A549 (cell line): ENCODE measurements around the gene RRP12. TPM values are rescaled to one million over a fixed set of nuclear protein-coding genes. Genes with fewer than 3 reads are reported as not detected.

Source experiments
- ATAC-seq, 2 experiments: fragments of 200-7000 bp in 1 of 2; fragments of >200 bp in 1 of 2; cut with Nextera tagmentation in 1 of 2; cut with Tn5 transposase in 1 of 2; 3 replicates each; pipeline versions ENCODE4 v1.8.0 to v1.9.1; 2018 to 2020; ENCODE audit warnings: mild to moderate bottlenecking in 1 of 2, moderate library complexity in 1 of 2
- CTCF ChIA-PET: fragments of 300-600 bp; sonication (Branson Sonifier 250); formaldehyde crosslinking; extraction: SDS; loops from one replicate; lab custom pipeline; 2021; ENCODE audit warnings: antibody characterized with exemption, inconsistent platforms; lab: Yijun Ruan, JAX
- POLR2A ChIA-PET: fragments of 350-600 bp; formaldehyde crosslinking; extraction: SDS; loops from one replicate; lab custom pipeline; 2021; ENCODE audit warnings: antibody characterized with exemption, inconsistent platforms; lab: Yijun Ruan, JAX
- DNase-seq, 2 experiments: peaks; one replicate each; pipeline versions ENCODE4 v3.0.0 to v3.0.0-alpha.2; 2011 to 2016; ENCODE audit warnings: low read depth in 1 of 2, low spot score in 1 of 2
- FAIRE-seq: peaks from 2 replicates; lab custom pipeline; 2011; peaks lifted over from hg19 to GRCh38; lab: Jason Lieb, UNC
- H3K27ac ChIP-seq, 2 experiments: fragments of >200 bp; sonication (Bioruptor Twin); formaldehyde crosslinking; 3 replicates each; pipeline ENCODE4 v1.5.1; 2016 to 2017
- H3K4me1 ChIP-seq: fragments of >200 bp; sonication (Bioruptor Twin); formaldehyde crosslinking; 3 replicates; pipeline ENCODE4 v1.6.1; 2016
- H3K4me2 ChIP-seq: fragments of >200 bp; sonication (Bioruptor Twin); formaldehyde crosslinking; 3 replicates; pipeline ENCODE4 v1.6.1; 2016
- H3K4me3 ChIP-seq: fragments of >200 bp; sonication (Bioruptor Twin); formaldehyde crosslinking; 3 replicates; pipeline ENCODE4 v1.5.1; 2016
- H3K9me3 ChIP-seq: fragments of >200 bp; sonication (Bioruptor Twin); formaldehyde crosslinking; 3 replicates; pipeline ENCODE4 v1.6.1; 2016
- CBX2 ChIP-seq: fragments of 200-600 bp; sonication (generic); IDR thresholded peaks from 2 replicates; pipeline ENCODE4 v1.6.1; 2016; ENCODE audit warnings: low read depth, mild to moderate bottlenecking, borderline replicate concordance
- CBX8 ChIP-seq: fragments of 200-600 bp; sonication (generic); IDR thresholded peaks from 2 replicates; pipeline ENCODE4 v1.6.1; 2016
- CEBPB ChIP-seq, 2 experiments: fragments of >200 bp in 1 of 2; sonication (Bioruptor Twin) in 1 of 2; formaldehyde crosslinking in 1 of 2; IDR thresholded peaks; 2 replicates each; pipeline ENCODE4 v1.6.1; 2012 to 2016
- EHMT2 ChIP-seq: fragments of 200-600 bp; sonication (generic); IDR thresholded peaks from 2 replicates; pipeline ENCODE4 v1.6.1; 2016; ENCODE audit warnings: antibody characterized with exemption, low read depth, mild to moderate bottlenecking, moderate library complexity
- ELK1 ChIP-seq: fragments of 150-350 bp; IDR thresholded peaks from 2 replicates; pipeline ENCODE4 v1.6.1; 2014; ENCODE audit warnings: low read depth, mild to moderate bottlenecking, low read length
- FOSB ChIP-seq: fragments of 250-450 bp; sonication (Bioruptor Pico); IDR thresholded peaks from 2 replicates; pipeline ENCODE4 v1.5.0; 2020; ENCODE audit warnings: mild to moderate bottlenecking, moderate library complexity
- FOSL2 ChIP-seq, 2 experiments: fragments of 450-650 bp in 1 of 2; fragments of >200 bp in 1 of 2; sonication (Bioruptor Twin) in 1 of 2; formaldehyde crosslinking; IDR thresholded peaks; 2 replicates each; pipeline versions ENCODE4 v1.5.0 to v1.6.1; 2016 to 2020; ENCODE audit warnings: mild to moderate bottlenecking in 1 of 2, moderate library complexity in 1 of 2
- GATA3 ChIP-seq: IDR thresholded peaks from 2 replicates; pipeline ENCODE4 v1.6.1; 2012; ENCODE audit warnings: borderline replicate concordance
- HDAC2 ChIP-seq: fragments of 200-600 bp; sonication (generic); IDR thresholded peaks from 2 replicates; pipeline ENCODE4 v1.6.1; 2016
- HOXB5 ChIP-seq: fragments of 250-450 bp; sonication (Bioruptor Pico); IDR thresholded peaks from 2 replicates; pipeline ENCODE4 v1.5.0; 2020; ENCODE audit warnings: mild to moderate bottlenecking, moderate library complexity
- JUNB ChIP-seq: fragments of >200 bp; sonication (Bioruptor Twin); formaldehyde crosslinking; IDR thresholded peaks from 2 replicates; pipeline ENCODE4 v1.6.1; 2016
- KDM1A ChIP-seq: fragments of 200-600 bp; sonication (generic); IDR thresholded peaks from 2 replicates; pipeline ENCODE4 v1.6.1; 2016; ENCODE audit warnings: low read depth, mild to moderate bottlenecking
- MAFK ChIP-seq: fragments of 450-650 bp; IDR thresholded peaks from 2 replicates; pipeline ENCODE4 v1.6.1; 2014; ENCODE audit not compliant: partially characterized antibody
- MAX ChIP-seq: IDR thresholded peaks from 2 replicates; pipeline ENCODE4 v1.6.1; 2012
- MAZ ChIP-seq: fragments of 150-350 bp; IDR thresholded peaks from 2 replicates; pipeline ENCODE4 v1.6.1; 2014; ENCODE audit warnings: antibody characterized with exemption, low read depth, low read length, borderline replicate concordance
- MYC ChIP-seq: IDR thresholded peaks from 2 replicates; pipeline ENCODE4 v1.6.1; 2012; ENCODE audit warnings: mild to moderate bottlenecking, inconsistent platforms, low read length, improper control_type of control experiment, borderline replicate concordance
- NFE2L2 ChIP-seq: fragments of 150-350 bp; conservative IDR thresholded peaks from 2 replicates; pipeline ENCODE4 v1.6.1; 2014; ENCODE audit warnings: low read length
- NPAS2 ChIP-seq: fragments of 250-450 bp; sonication (Bioruptor Pico); IDR thresholded peaks from 2 replicates; pipeline ENCODE4 v1.8.0; 2022; ENCODE audit warnings: mild to moderate bottlenecking, moderate library complexity, borderline replicate concordance
- NR3C1 ChIP-seq: fragments of >200 bp; sonication (Bioruptor Twin); formaldehyde crosslinking; IDR thresholded peaks from 3 replicates; pipeline ENCODE4 v1.6.1; 2017
- PHF8 ChIP-seq: fragments of 200-600 bp; sonication (generic); IDR thresholded peaks from 2 replicates; pipeline ENCODE4 v1.6.1; 2016; ENCODE audit warnings: low read depth, mild to moderate bottlenecking, antibody characterized with exemption, moderate library complexity, borderline replicate concordance
- POLR2A ChIP-seq: IDR thresholded peaks from 2 replicates; pipeline ENCODE4 v1.6.1; 2012; ENCODE audit warnings: mild to moderate bottlenecking, low read length
- POLR2AphosphoS2 ChIP-seq: conservative IDR thresholded peaks from 2 replicates; pipeline ENCODE4 v1.6.1; 2012; ENCODE audit warnings: low read length, improper control_type of control experiment, inconsistent platforms
- RAD21 ChIP-seq, 2 experiments: fragments of >200 bp in 1 of 2; sonication (Bioruptor Twin) in 1 of 2; formaldehyde crosslinking in 1 of 2; IDR thresholded peaks in 1 of 2; conservative IDR thresholded peaks in 1 of 2; 2 replicates in 1 of 2; 3 replicates in 1 of 2; pipeline ENCODE4 v1.6.1; 2012 to 2018; ENCODE audit warnings: inconsistent platforms in 1 of 2
- RCOR1 ChIP-seq: fragments of 150-350 bp; IDR thresholded peaks from 2 replicates; pipeline ENCODE4 v1.6.1; 2014; ENCODE audit warnings: antibody characterized with exemption, low read length, low read depth
- SMC3 ChIP-seq: fragments of >200 bp; sonication (Bioruptor Twin); formaldehyde crosslinking; IDR thresholded peaks from 3 replicates; pipeline ENCODE4 v1.6.1; 2018; ENCODE audit warnings: inconsistent platforms
- USF2 ChIP-seq: fragments of 450-650 bp; IDR thresholded peaks from 2 replicates; pipeline ENCODE4 v1.6.1; 2014; ENCODE audit warnings: antibody characterized with exemption
- ZC3H11A ChIP-seq: fragments of 450-650 bp; IDR thresholded peaks from 2 replicates; pipeline ENCODE4 v1.6.1; 2014; ENCODE audit warnings: antibody characterized with exemption, mild to moderate bottlenecking
- ZSCAN20 ChIP-seq: fragments of 250-450 bp; sonication (Bioruptor Pico); IDR thresholded peaks from 2 replicates; pipeline ENCODE4 v1.8.0; 2022; ENCODE audit warnings: mild to moderate bottlenecking, moderate library complexity
- WGBS: methylation state at CpG from one replicate; pipeline ENCODE4 v1.1.6; 2017; ENCODE audit errors: missing lambda C conversion rate; 5-methylcytosine and 5-hydroxymethylcytosine counted together
- polyA plus RNA-seq, 4 experiments: library from polyadenylated mRNA; depleted of rRNA in 3 of 4; stranded (reverse); fragments of >200 nt; fragmentation: RNase III in 1 of 4; extraction: RNeasy Plus Mini Kit Qiagen cat#74134 plus additional on column Dnase treatment in 1 of 4; gene quantifications; 2 replicates in 3 of 4; 3 replicates in 1 of 4; pipeline ENCODE4 v1.2.3, GENCODE V29; 2011 to 2017

Gene RRP12
- polyA plus RNA-seq, 2 of the 4 experiments (the other 2 are of a cell fraction): 37.9 to 40.8 TPM

GRCh38 chr10:97358349-97358748 is 42.8 kb downstream of the RRP12 start:
- Histone ChIP-seq H3K4me3 (no peak overlapping the region), H3K27ac (no peak overlapping the region), H3K4me2 (no peak overlapping the region), H3K4me1 (no peaks in the 10 kb centered on the region), H3K9me3 (no peaks in the 10 kb centered on the region)
- ATAC-seq (no peak), DNase-seq (no peak), FAIRE-seq (no peak)
- ChIA-PET CTCF (interaction anchor here (0.6 to 6.6 kb wide), 6 partner anchors 14 to 97 kb away, joined by 3 to 43 read pairs (median 3); no protein-coding TSS in a partner anchor), POLR2A (interaction anchor here (1.0 kb wide), 1 partner anchor 11 kb away, joined by 3 read pairs; no protein-coding TSS in a partner anchor)
- no peak for TF ChIP-seq CBX8
- TF ChIP-seq RCOR1: no peak
- TF ChIP-seq NFE2L2: no peak
- TF ChIP-seq MAX: no peak
- no peak for TF ChIP-seq ZSCAN20
- no peak for TF ChIP-seq GATA3
- no peak for TF ChIP-seq KDM1A
- TF ChIP-seq HOXB5 (CRISPR knock-in tag): no peak
- TF ChIP-seq POLR2A: no peak
- TF ChIP-seq MAZ: no peak
- no peak for TF ChIP-seq FOSL2 (IDR thresholded peaks at IDR 0.05)
- TF ChIP-seq FOSL2 (CRISPR knock-in tag; IDR thresholded peaks at IDR 0.05): no peak
- TF ChIP-seq CEBPB (IDR thresholded peaks at IDR 0.05): no peak
- no peak for TF ChIP-seq PHF8
- 95% methylated on average over 4 of the region's 4 CpGs for WGBS

GRCh38 chr10:97356918-97357317 is 44.2 kb downstream of the RRP12 start:
- TF ChIP-seq MAFK (no peak), POLR2AphosphoS2 (no peak), CBX8 (no peak), NFE2L2 (no peak), RCOR1 (no peak), NPAS2 (CRISPR knock-in tag) (no peak), HDAC2 (no peak), EHMT2 (no peak), ZSCAN20 (no peak), KDM1A (no peak), ELK1 (no peak), GATA3 (no peak), SMC3 (no peak), ZC3H11A (no peak), FOSL2 (IDR thresholded peaks at IDR 0.05) (no peak), FOSL2 (CRISPR knock-in tag; IDR thresholded peaks at IDR 0.05) (no peak), JUNB (no peak)
- ATAC-seq (no peak; a peak in 1 of 6 replicates), DNase-seq (no peak), FAIRE-seq (no peak)
- no peak overlapping the region for H3K27ac ChIP-seq
- WGBS: 92% methylated on average over 2 of the region's 7 CpGs
- ChIA-PET CTCF (interaction anchor here (1.3 to 6.6 kb wide), 4 partner anchors 11 to 78 kb away, joined by 3 to 43 read pairs (median 8); no protein-coding TSS in a partner anchor), POLR2A (no interaction called here)
- H3K4me1 ChIP-seq: no peaks in the 10 kb centered on the region
- H3K9me3 ChIP-seq: no peaks in the 10 kb centered on the region
- no peak overlapping the region for H3K4me3 ChIP-seq
- no peak overlapping the region for H3K4me2 ChIP-seq

GRCh38 chr10:97356318-97356914 is 44.7 kb downstream of the RRP12 start:
- 85% methylated on average over 4 of the region's 6 CpGs for WGBS
- no peak overlapping the region for H3K27ac ChIP-seq
- ChIA-PET CTCF (interaction anchor here (1.0 to 6.6 kb wide), 7 partner anchors 8 to 92 kb away, joined by 3 to 43 read pairs (median 4); no protein-coding TSS in a partner anchor), POLR2A (no interaction called here)
- TF ChIP-seq FOSB (CRISPR knock-in tag) (no peak), NR3C1 (no peak), CEBPB (IDR thresholded peaks at IDR 0.05) (no peak), RAD21 (conservative IDR thresholded peaks at IDR 0.05 in 1 of 2, IDR thresholded peaks at IDR 0.05 in 1 of 2) (no peak), RCOR1 (no peak), CBX2 (no peak), MYC (no peak), NPAS2 (CRISPR knock-in tag) (no peak), HOXB5 (CRISPR knock-in tag) (no peak), USF2 (no peak)
- DNase-seq (no peak), FAIRE-seq (no peak), ATAC-seq (peak; percentile 8 to 15; a peak in 3 of 6 replicates)
- H3K4me1 ChIP-seq: no peaks in the 10 kb centered on the region
- H3K4me3 ChIP-seq: no peak overlapping the region
- H3K4me2 ChIP-seq: no peak overlapping the region
- no peaks in the 10 kb centered on the region for H3K9me3 ChIP-seq
